ENCODE measurements around the gene COL8A2.

COL8A2 gene

GRCh38 chr1:36135330-36135667 lies 10.3 kb upstream of the COL8A2 start:
- DNase-seq, result peak; percentile 65

DNA sequence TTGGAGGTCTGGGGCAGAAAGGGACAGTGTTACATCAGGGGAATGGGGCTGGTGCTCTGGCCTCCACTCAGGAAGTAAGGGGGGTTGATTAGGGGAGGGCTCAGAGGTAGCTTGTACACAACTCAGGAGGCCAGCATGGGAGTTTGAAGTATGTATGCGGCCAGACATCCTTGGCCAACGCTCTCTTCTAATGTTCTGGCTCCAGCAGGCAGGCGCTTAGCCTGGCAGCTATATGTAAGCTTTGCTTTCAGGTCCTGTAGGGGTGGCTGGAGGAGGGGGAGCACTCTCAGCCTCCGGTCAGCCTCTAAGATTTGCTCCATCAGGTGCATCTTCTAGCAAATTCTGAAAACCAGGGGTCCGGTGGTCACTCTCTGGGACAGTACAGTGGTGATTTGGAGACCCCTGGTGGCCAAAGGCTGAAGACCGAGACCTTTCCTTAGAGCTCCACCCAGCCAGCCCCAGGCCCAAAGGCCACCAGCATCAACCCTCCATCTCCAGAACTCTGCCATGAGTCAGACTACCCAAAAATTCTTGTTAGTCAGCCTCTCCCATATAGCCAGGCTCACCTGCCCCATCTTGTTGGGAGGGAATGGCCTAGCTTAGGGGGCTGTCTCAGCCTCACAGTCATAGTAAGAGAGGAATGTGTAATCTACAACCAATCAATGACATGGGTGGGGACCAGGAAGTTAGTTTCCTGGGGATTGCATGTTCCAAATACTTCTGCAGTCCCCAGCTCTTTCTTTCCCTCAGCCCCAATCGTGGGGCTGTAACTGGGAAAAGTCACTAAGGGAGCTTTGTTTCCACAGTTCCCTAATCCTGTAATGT lies 9.7 kb upstream of the COL8A2 start:
- peak; percentile 85 for DNase-seq

DNA sequence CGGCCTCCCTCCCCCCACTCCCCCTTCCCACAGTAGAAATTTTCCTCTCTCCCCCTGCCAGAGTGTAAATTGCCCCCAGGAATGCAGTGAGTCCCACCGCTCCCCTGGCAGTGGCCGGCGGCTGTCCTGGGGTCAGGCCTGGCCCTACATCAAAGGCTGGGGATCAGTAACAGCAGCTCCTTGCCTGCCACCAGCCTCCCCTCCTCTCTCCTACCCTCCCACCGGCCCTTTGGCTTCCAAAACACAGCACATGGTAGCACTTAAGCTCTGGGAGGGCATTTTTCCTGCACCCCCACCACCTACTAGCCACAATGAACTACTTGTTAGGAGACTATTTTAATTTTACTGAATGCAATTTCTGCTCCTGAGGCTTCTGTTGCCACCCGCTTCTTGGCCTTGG lies 9.0 kb upstream of the COL8A2 start:
- DNase-seq, result peak; percentile 66

GRCh38 chr1:36133484-36133883 lies 8.5 kb upstream of the COL8A2 start:
- peak; percentile 83 for DNase-seq

DNA sequence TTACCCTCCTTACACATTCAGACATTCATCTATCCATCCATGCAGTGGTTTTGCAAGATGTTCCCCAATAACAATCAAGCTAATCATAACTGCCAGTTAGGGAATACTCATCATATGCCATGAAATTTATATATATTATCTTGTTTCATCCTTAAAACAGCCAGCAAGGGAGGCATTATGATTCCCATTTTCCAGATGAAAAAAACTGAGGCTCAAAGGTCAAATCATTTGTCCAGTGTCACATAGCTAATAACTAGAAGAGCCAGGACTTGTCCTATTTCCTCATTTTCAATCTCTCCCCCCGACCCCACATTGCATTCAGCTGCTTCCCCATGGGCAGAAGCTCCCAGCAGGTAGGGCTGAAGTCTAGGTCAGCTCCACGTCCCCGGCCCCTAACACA lies 7.0 kb upstream of the COL8A2 start:
- no peak for DNase-seq

GRCh38 chr1:36128905-36129206 lies 3.8 kb upstream of the COL8A2 start:
- DNase-seq, result no peak

GRCh38 chr1:36128126-36128904 lies 3.3 kb upstream of the COL8A2 start:
- no peak for DNase-seq

DNA sequence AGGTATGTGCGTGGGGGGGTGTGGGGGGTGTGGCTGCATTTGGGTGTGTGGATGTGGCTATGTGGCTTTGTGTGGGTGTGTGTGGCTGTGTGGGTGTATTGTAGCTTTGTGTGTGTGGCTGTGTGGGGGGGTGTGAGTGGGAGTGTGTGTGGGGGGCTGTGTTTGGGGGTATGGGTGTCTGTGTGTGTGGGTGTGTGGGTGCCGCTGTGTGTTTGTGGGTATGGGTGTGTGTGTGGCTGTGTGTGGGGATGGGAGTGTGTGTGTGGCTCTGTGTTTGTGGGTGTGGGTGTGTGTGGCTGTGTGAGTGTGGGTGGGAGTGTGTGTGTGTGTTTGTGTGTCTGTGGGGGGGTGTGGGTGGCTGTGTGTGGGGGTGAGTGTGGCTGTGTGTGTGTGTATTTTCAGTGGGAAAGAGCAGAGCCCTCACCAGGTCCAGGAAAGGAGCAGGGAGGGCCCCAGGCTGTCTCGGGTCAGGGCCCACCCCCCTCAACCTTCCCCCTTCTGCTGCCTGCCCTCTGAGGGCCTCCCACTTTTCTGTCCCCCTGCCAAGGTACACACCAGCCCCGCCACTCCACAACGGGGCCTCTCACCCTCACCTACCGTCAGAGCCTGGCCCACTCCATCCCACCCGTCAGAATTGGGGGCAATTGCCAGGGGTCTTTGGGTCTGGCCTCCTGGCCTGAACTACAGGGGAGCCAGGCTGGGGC lies 1.9 kb upstream of the COL8A2 start:
- no peak for DNase-seq

DNA sequence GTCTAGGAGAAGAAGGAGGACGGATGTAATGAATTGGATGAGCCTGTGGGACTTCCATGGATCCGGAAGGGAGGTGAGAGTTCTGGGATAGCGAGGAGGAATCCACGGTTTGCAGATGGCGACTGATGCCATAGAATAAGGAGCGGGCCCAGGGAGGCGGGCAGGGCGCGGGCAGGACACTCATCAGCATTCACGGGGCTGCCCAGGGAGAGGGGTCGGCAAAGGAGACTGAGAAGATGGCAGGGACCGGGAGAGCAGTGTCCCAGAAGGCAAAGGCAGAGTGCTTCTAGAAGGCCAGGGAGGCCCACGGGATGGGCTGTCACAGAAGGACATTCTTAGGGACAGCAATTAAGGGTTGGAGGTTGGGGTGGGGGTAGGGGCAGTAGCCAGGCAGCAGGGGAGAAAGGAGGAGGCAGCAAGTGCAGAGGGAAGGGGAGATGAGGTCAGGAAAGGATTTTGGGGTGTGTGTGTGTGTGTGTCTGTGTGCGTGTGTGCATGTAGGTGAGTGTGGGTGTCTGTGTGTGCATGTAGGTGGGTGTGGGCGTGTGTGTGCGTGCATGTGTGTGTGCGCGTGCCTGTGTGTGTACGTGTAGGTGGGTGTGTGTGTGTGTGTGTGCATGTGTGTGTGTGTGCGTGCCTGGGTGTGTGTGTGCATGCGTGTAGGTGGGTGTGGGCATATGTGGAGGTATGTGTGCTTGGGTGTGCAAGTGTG lies 1.1 kb upstream of the COL8A2 start:
- no peak for DNase-seq

DNA sequence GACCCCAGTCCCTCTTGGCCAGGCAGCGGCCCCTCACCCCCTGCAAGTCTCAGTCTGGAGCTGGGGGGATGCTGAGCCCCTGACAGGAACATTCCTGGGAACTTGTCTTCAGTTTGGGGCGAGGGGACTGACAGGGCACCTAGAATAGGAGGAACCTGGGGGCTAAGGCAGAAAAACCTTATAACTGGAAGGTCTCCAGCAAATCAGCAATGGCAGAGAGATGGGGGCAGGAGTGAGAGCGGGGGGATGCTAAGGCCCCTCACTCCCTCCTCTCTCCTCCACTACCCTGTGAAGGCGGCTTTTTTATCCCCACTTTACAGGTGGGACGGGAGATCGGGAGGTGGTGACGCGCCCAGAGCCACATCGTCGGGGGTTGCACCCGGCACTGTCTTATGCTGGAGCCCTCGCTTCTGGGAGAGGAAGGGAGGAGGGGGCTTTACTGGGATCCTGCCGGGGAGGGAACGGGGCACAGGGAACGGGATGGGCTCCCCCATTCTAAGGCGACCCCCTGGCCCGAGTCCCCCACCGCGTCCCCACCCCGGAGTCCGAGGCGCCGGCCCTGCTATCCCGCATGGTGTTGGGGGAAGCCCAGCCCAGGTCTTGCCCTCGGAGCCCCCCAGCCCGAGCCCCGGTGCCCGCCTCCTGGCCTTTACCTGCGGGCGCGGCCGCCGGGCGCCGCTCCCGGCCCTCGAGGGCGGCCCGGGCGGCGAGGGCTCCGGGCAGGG lies 456 bp downstream of the COL8A2 start:
- DNase-seq, result no peak

- DNase-seq, result no peak
Measured at GRCh38 chr1:36123356-36123755, 1.7 kb downstream of the COL8A2 start.

- DNase-seq, result no peak
Measured at GRCh38 chr1:36122062-36123030, 2.7 kb downstream of the COL8A2 start.

DNA sequence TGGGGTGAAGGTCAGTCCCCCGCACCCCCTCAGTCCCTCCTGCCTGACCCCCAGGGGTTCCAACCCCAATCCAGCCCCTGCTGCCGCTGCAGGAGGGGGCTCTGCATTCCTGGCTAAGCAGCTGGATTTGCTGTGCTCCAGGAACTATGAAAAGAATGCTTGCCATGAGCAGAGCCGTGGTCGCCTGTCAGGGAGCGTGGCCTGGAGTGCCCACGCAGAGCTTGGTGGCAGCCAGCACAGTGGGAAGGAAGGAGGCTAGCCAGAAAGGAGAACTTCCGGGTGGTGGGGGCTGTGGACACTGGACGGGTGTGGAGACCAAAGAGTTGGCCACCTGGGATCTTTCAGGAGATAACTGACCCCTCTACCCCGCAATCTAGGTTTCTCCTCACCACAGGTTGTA lies 5.6 kb downstream of the COL8A2 start:
- DNase-seq, result no peak

DNA sequence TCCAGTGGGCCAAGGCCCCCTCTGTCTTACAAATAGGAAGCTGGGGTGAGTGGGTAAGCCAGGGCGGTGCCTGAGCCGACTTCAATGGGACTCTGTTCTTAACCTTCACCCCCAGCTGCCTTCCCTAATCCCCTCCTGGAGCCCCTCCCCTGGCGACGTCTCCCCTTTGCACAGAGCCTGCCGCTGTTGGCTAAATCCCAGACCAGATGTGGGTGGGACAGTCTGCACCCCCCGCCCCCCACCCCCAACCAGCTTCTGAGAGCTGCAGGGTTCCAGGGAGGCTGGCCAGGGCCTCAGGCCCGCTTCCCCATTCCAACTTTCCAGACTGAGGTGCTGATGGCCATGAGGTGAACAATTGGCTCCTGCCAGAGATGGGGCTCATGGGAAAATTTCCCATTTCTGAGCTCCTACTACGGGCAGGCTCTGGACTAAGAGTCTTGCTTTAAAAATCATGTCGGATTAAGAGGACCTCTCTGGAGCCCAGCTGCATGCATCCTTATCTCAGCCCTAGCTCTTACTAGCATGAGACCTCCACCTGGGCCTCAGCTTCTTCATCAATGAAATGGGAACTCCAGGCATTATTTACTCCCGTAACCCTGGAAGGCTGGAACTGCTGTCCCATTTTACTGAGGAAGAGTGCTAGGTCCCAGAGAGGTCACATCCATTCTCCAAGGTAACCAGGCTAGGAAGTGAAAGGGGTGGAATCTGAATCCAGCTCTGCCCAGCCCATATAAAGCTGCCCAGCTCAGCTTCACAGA lies 6.4 kb downstream of the COL8A2 start:
- no peak for DNase-seq

DNA sequence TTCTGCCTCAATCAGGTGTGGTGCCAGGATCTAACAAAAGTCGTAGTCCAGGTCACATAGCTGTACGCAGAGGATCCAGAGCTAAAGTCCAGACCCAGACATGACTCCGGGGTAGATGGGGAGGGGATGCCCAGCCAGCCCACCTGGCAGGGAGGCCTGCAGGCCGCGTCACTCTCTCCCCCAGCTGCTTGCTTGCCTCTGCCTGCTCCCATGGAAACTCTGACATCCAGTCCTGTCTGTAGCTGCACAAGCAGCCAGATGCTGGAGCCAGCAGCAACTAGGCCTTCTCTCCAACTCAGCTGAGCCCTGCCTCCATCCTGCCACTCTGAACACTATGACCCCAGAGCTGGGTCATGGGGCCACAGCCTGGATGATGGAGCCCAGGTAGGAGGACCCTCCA lies 8.1 kb downstream of the COL8A2 start:
- peak; percentile 88 for DNase-seq

- peak; percentile 36 for DNase-seq
Measured at GRCh38 chr1:36115931-36116330, 9.1 kb downstream of the COL8A2 start.

DNA sequence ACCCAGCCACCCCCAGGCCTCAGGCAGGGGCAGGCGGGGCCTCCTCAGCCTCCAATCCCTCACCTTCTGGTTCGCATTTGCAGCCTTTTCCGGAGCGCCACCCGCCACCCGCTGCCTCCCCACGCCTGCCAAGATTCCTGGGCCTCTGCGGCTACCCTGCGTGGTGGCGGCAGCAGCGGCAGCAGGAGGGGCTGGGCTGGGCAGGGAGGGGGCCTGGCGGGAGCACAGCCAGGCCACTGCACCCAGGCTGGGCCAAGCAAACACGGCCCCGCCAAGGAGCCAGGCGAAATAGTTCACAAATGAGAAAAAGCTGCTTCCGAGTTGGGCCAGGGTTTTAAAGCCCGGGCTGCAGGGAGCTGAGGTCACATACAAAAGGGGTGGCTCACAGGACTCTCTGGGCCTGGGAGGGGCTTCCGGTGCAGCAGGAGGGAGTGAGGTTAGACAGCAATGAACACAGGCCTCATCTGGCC lies 9.8 kb downstream of the COL8A2 start:
- DNase-seq, result peak; percentile 89

DNA sequence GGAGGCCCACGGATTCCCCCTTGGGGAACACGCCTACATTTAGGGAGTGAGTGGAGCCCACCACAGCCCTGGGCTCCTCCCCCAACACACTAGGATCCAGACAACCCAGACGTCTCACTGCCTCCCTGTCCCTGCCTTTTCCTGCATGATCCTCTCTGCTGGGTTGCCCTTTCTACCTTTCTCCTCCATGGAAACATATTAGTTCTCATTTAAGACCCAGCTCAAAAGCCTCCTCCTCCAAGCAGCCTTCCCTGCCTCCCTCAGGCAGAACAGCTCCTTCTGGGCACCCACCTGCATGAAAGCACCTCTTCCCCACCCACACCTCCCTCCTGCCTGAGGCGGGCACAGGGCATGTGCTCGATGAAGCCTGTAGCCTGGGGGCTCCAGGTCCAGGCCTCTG lies 10.7 kb downstream of the COL8A2 start:
- no peak for DNase-seq

- no peak for DNase-seq
Measured at GRCh38 chr1:36112823-36113222, 12.2 kb downstream of the COL8A2 start.

GRCh38 chr1:36111151-36111550 lies 13.9 kb downstream of the COL8A2 start:
- DNase-seq, result no peak

Measured in femur (tissue), 1 donor.